Endodermal cell (in vitro differentiated cells): ENCODE data around the gene BACH2. TPM values are rescaled to one million over a fixed set of nuclear protein-coding genes. Genes with fewer than 3 reads are reported as not detected.
"Not testable (repeated sequence)": the region's sequence is repeated elsewhere in the genome, so short reads cannot be mapped to it uniquely, and the experiment has no call there.

Source experiments
- DNase-seq: peaks from one replicate; pipeline ENCODE4 v3.0.0-alpha.2; 2017
- H3K27ac ChIP-seq: 2 replicates; pipeline ENCODE4 v1.5.1; 2013; ENCODE audit warnings: mild to moderate bottlenecking, low read depth, low read length, moderate library complexity
- H3K27me3 ChIP-seq: 2 replicates; pipeline ENCODE4 v1.6.1; 2013; ENCODE audit warnings: mild to moderate bottlenecking, low read length, moderate library complexity; ENCODE audit not compliant: insufficient read depth, control insufficient read depth, poor library complexity, severe bottlenecking
- H3K36me3 ChIP-seq: 2 replicates; pipeline ENCODE4 v1.7.0; 2013; ENCODE audit warnings: mild to moderate bottlenecking, low read length, moderate library complexity; ENCODE audit not compliant: control insufficient read depth, insufficient read depth
- H3K4me1 ChIP-seq: one replicate; pipeline ENCODE4 v1.7.0; 2013; ENCODE audit warnings: low read length; ENCODE audit not compliant: control insufficient read depth, insufficient read depth
- H3K4me3 ChIP-seq: 2 replicates; pipeline ENCODE4 v1.5.1; 2013; ENCODE audit warnings: mild to moderate bottlenecking, low read length, moderate library complexity
- H3K9ac ChIP-seq: 2 replicates; pipeline ENCODE4 v1.6.1; 2013; ENCODE audit warnings: mild to moderate bottlenecking, low read length, moderate library complexity; ENCODE audit not compliant: poor library complexity, severe bottlenecking; ENCODE audit errors: extremely low read depth
- H3K9me3 ChIP-seq: 2 replicates; pipeline ENCODE4 v1.6.1; 2013; ENCODE audit warnings: mild to moderate bottlenecking, low read length, moderate library complexity; ENCODE audit not compliant: control insufficient read depth
- H3K27ac Mint-ChIP-seq: 2 replicates; pipeline ENCODE4 v1.8.0; 2020; ENCODE audit warnings: mixed read lengths
- H3K27me3 Mint-ChIP-seq: 2 replicates; pipeline ENCODE4 v1.8.0; 2021; ENCODE audit warnings: mild to moderate bottlenecking, mixed read lengths; ENCODE audit not compliant: insufficient read depth
- H3K36me3 Mint-ChIP-seq: 2 replicates; pipeline ENCODE4 v1.8.0; 2020; ENCODE audit warnings: low read depth, mixed read lengths
- H3K4me1 Mint-ChIP-seq: 2 replicates; pipeline ENCODE4 v1.8.0; 2020; ENCODE audit warnings: mixed read lengths
- H3K4me3 Mint-ChIP-seq: 2 replicates; pipeline ENCODE4 v1.8.0; 2020; ENCODE audit warnings: mild to moderate bottlenecking, moderate library complexity, mixed read lengths
- H3K9me3 Mint-ChIP-seq: 2 replicates; pipeline ENCODE4 v1.8.0; 2020; ENCODE audit warnings: mild to moderate bottlenecking, mixed read lengths
- WGBS, 2 experiments: methylation state at CpG; one replicate each; pipeline versions ENCODE4 v1.1.5 to v1.1.7; 2013; ENCODE audit warnings: missing lambda C conversion rate in 2 of 2, mixed read lengths in 1 of 2; ENCODE audit not compliant: insufficient coverage in 1 of 2, insufficient read length in 1 of 2; 5-methylcytosine and 5-hydroxymethylcytosine counted together
- total RNA-seq, 2 donors: library from RNA; stranded (reverse); fragmentation: NEBNext Ultra II Directional in 1 of 2; extraction: Animal tissue kit (Norgen Biotek cat#: 25700) in 1 of 2; gene quantifications; 2 replicates in 1 of 2; 3 replicates in 1 of 2; pipeline ENCODE4 v1.2.1, GENCODE V29; 2021
- TF ChIP-seq, protein P1 (sequence below): fragments of 200-600 bp; sonication (generic); conservative IDR thresholded peaks from 2 replicates; pipeline ENCODE4 v1.5.0; 2021; ENCODE audit warnings: antibody characterized with exemption, mild to moderate bottlenecking

BACH2 gene
- total RNA-seq, 2 donors from 2014 or later: 11.0 to 22.3 TPM

GRCh38 chr6:89894169-89894568 lies 402.5 kb downstream of the BACH2 start, which contains the start of gene GJA10:
GJA10 (plus strand) TSS chr6:89894469; CDS start chr6:89894469, 0 bp downstream.
- H3K4me1 Mint-ChIP-seq: peaks cover 15% of the 10 kb centered on the region
- WGBS, 2 experiments: 86 to 100% methylated on average over 1 of the region's 1 CpG
- Histone ChIP-seq H3K27ac (no peak within 1 kb of the TSS), H3K9ac (no peak within 1 kb of the TSS), H3K9me3 (no peaks in the 10 kb centered on the region), H3K4me1 (peaks cover 4% of the 10 kb centered on the region), H3K36me3 (no peaks in the 10 kb centered on the region), H3K27me3 (no peaks in the 10 kb centered on the region), H3K4me3 (no peak within 1 kb of the TSS)
- no peaks in the 10 kb centered on the region for H3K9me3 Mint-ChIP-seq
- DNase-seq: no peak
- H3K4me3 Mint-ChIP-seq: no peak within 1 kb of the TSS
- TF ChIP-seq, protein P1, sequence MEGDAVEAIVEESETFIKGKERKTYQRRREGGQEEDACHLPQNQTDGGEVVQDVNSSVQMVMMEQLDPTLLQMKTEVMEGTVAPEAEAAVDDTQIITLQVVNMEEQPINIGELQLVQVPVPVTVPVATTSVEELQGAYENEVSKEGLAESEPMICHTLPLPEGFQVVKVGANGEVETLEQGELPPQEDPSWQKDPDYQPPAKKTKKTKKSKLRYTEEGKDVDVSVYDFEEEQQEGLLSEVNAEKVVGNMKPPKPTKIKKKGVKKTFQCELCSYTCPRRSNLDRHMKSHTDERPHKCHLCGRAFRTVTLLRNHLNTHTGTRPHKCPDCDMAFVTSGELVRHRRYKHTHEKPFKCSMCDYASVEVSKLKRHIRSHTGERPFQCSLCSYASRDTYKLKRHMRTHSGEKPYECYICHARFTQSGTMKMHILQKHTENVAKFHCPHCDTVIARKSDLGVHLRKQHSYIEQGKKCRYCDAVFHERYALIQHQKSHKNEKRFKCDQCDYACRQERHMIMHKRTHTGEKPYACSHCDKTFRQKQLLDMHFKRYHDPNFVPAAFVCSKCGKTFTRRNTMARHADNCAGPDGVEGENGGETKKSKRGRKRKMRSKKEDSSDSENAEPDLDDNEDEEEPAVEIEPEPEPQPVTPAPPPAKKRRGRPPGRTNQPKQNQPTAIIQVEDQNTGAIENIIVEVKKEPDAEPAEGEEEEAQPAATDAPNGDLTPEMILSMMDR: no peak
- H3K27me3 Mint-ChIP-seq: peaks cover 32% of the 10 kb centered on the region
- no peaks in the 10 kb centered on the region for H3K36me3 Mint-ChIP-seq
- H3K27ac Mint-ChIP-seq: no peak within 1 kb of the TSS

- not testable (repeated sequence) for H3K27ac ChIP-seq, H3K36me3 Mint-ChIP-seq, H3K9ac ChIP-seq, H3K9me3 Mint-ChIP-seq, H3K4me3 ChIP-seq, DNase-seq, H3K4me1 ChIP-seq, H3K9me3 ChIP-seq, H3K27me3 ChIP-seq, H3K4me3 Mint-ChIP-seq, H3K36me3 ChIP-seq, H3K27ac Mint-ChIP-seq
- H3K27me3 Mint-ChIP-seq: peaks cover 40% of the 10 kb centered on the region
- TF ChIP-seq, protein P1: peak; percentile 60
- 83 to 89% methylated on average over 4 to 8 of the region's 8 CpGs for WGBS, 2 experiments
- peaks cover 15% of the 10 kb centered on the region for H3K4me1 Mint-ChIP-seq
Observed at GRCh38 chr6:89892577-89892976, 404.1 kb downstream of the BACH2 start.

DNA sequence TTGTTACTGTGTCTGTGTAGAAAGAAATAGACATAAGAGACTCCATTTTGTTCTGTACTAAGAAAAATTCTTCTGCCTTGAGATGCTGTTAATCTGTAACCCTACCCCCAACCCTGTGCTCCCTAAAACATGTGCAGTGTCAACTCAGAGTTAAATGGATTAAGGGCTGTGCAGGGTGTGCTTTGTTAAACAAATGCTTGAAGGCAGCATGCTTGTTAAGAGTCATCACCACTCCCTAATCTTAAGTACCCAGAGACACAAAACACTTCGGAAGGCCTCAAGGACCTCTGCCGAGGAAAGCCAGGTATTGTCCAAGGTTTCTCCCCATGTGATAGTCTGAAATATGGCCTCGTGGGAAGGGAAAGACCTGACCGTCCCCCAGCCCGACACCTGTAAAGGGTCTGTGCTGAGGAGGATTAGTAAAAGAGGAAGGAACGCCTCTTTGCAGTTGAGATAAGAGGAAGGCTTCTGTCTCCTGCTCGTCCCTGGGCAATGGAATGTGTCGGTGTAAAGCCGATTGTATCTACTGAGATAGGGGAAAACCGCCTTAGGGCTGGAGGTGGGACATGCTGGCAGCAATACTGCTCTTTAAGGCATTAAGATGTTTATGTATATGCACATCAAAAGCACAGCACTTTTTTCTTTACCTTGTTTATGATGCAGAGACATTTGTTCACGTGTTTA lies 405.7 kb downstream of the BACH2 start:
- WGBS, 2 experiments: 0 to 8% methylated on average over 2 to 9 of the region's 11 CpGs
- H3K9me3 Mint-ChIP-seq, H3K27me3 ChIP-seq, H3K9me3 ChIP-seq, H3K27ac ChIP-seq, H3K9ac ChIP-seq, H3K36me3 ChIP-seq, H3K4me1 ChIP-seq, H3K36me3 Mint-ChIP-seq: not testable (repeated sequence)
- H3K4me3 Mint-ChIP-seq: peak overlapping the region; percentile 35
- peak overlapping the region; percentile 54 for H3K4me3 ChIP-seq
- peaks cover 15% of the 10 kb centered on the region for H3K4me1 Mint-ChIP-seq
- peak overlapping the region; percentile 72 for H3K27ac Mint-ChIP-seq
- H3K27me3 Mint-ChIP-seq: peaks cover 49% of the 10 kb centered on the region
- DNase-seq: peak; percentile 72
